Natural killer cell (primary cell): ENCODE results near the gene FAXDC2. TPM values are rescaled to one million over a fixed set of nuclear protein-coding genes. Genes with fewer than 3 reads are reported as not detected.

Source experiments
- ATAC-seq, 3 donors: fragments of 150-1000 bp in 2 of 3; fragments of 200-7000 bp in 1 of 3; cut with Tn5 transposase; 1 replicate in 1 of 3; 2 replicates in 2 of 3; pipeline ENCODE4 v1.10.0; 2021; ENCODE audit warnings: mild to moderate bottlenecking in 2 of 3, moderate library complexity in 2 of 3
- DNase-seq, 2 donors: peaks; one replicate each; pipeline versions ENCODE4 v3.0.0 to v3.0.0-alpha.2; 2013 to 2021; ENCODE audit warnings: mixed read lengths in 1 of 2
- H3K27ac ChIP-seq: one replicate; pipeline ENCODE4 v1.5.1; 2013; ENCODE audit warnings: mild to moderate bottlenecking, low read length
- H3K27me3 ChIP-seq: one replicate; pipeline ENCODE4 v1.6.1; 2013; ENCODE audit warnings: low read length; ENCODE audit not compliant: control insufficient read depth, insufficient read depth
- H3K36me3 ChIP-seq: one replicate; pipeline ENCODE4 v1.6.1; 2013; ENCODE audit warnings: low read length; ENCODE audit not compliant: control insufficient read depth, insufficient read depth
- H3K4me1 ChIP-seq: one replicate; pipeline ENCODE4 v1.6.1; 2013; ENCODE audit warnings: low read length; ENCODE audit not compliant: control insufficient read depth, insufficient read depth
- H3K4me3 ChIP-seq: one replicate; pipeline ENCODE4 v1.5.1; 2013; ENCODE audit warnings: low read length
- H3K9me3 ChIP-seq: one replicate; pipeline ENCODE4 v1.6.1; 2013; ENCODE audit warnings: low read length; ENCODE audit not compliant: control insufficient read depth, insufficient read depth
- H3K27ac Mint-ChIP-seq, 2 donors: one replicate each; pipeline ENCODE4 v1.8.0; 2022; ENCODE audit warnings: mild to moderate bottlenecking in 2 of 2, mixed read lengths in 2 of 2, moderate library complexity in 1 of 2
- H3K27me3 Mint-ChIP-seq, 2 donors: one replicate each; pipeline ENCODE4 v1.8.0; 2022; ENCODE audit warnings: low read depth in 2 of 2, mixed read lengths in 2 of 2
- H3K36me3 Mint-ChIP-seq: one replicate; pipeline ENCODE4 v1.8.0; 2022; ENCODE audit warnings: mixed read lengths
- H3K4me1 Mint-ChIP-seq, 2 donors: one replicate each; pipeline ENCODE4 v1.8.0; 2022; ENCODE audit warnings: mixed read lengths in 2 of 2
- H3K4me3 Mint-ChIP-seq: one replicate; pipeline ENCODE4 v1.8.0; 2022; ENCODE audit warnings: mild to moderate bottlenecking, moderate library complexity, mixed read lengths
- H3K9me3 Mint-ChIP-seq, 2 donors: one replicate each; pipeline ENCODE4 v1.8.0; 2022; ENCODE audit warnings: mixed read lengths in 2 of 2
- CTCF ChIP-seq: fragments of 200-600 bp; IDR thresholded peaks from one replicate; pipeline ENCODE4 v1.8.0; 2022; ENCODE audit warnings: antibody characterized with exemption
- WGBS: methylation state at CpG from one replicate; pipeline ENCODE4 v1.1.7; 2013; ENCODE audit warnings: missing lambda C conversion rate; ENCODE audit not compliant: insufficient coverage; 5-methylcytosine and 5-hydroxymethylcytosine counted together
- intact Hi-C: fragments of 100-400 bp; cut with micrococcal nuclease; formaldehyde crosslinking; loops from one replicate; pipeline ENCODE4 v1.14.2; 2022
- total RNA-seq, 4 donors: library from RNA; stranded (reverse); fragments of 120-200 nt in 1 of 4; gene quantifications; one replicate each; pipeline versions ENCODE4 v1.2.3 to v1.2.4, GENCODE V29; 2013 to 2022

The FAXDC2 gene
- total RNA-seq, 3 donors from 2014 or later (not counting 1 experiment from before 2014, with no cell fraction given): 0.48 to 2.9 (median 1.4) TPM

GRCh38 chr5:154881986-154882385 is 31.6 kb upstream of the FAXDC2 start:
- Histone ChIP-seq H3K9me3 (peaks cover 17% of the 10 kb centered on the region), H3K27ac (no peak overlapping the region), H3K27me3 (no peaks in the 10 kb centered on the region), H3K36me3 (peaks cover 13% of the 10 kb centered on the region), H3K4me3 (no peak overlapping the region), H3K4me1 (no peaks in the 10 kb centered on the region)
- intact Hi-C loops: no loop called here
- Mint-ChIP-seq H3K9me3 (peaks cover 0 to 8% of the 10 kb centered on the region in 2 donors), H3K27me3 (no peaks in the 10 kb centered on the region), H3K27ac (no peak overlapping the region), H3K4me1 (no peaks in the 10 kb centered on the region), H3K4me3 (no peak overlapping the region), H3K36me3 (peaks cover 46% of the 10 kb centered on the region)
- WGBS: 90% methylated on average over 3 of the region's 4 CpGs
- ATAC-seq (no peak), DNase-seq (no peak)
- no peak for TF ChIP-seq CTCF

- no peak for DNase-seq
- peaks cover 39% of the 10 kb centered on the region for H3K36me3 Mint-ChIP-seq
- Histone ChIP-seq H3K4me1 (no peaks in the 10 kb centered on the region), H3K4me3 (no peak overlapping the region), H3K36me3 (peaks cover 31% of the 10 kb centered on the region), H3K27me3 (no peaks in the 10 kb centered on the region), H3K9me3 (peaks cover 8% of the 10 kb centered on the region), H3K27ac (no peak overlapping the region)
- no peak overlapping the region for H3K4me3 Mint-ChIP-seq
- no peaks in the 10 kb centered on the region for H3K4me1 Mint-ChIP-seq
- intact Hi-C loops: no loop called here
- H3K27ac Mint-ChIP-seq: no peak overlapping the region
- H3K27me3 Mint-ChIP-seq: no peaks in the 10 kb centered on the region
- WGBS: over 99% methylated on average over 14 of the region's 14 CpGs
- TF ChIP-seq CTCF: no peak
- ATAC-seq: no peak
- H3K9me3 Mint-ChIP-seq: peaks cover 0 to 3% of the 10 kb centered on the region in 2 donors
These were observed 28.4 kb upstream of the FAXDC2 start for GRCh38 chr5:154878642-154879335.

- Histone ChIP-seq H3K27me3 (no peaks in the 10 kb centered on the region), H3K4me1 (no peaks in the 10 kb centered on the region), H3K36me3 (peaks cover 57% of the 10 kb centered on the region), H3K27ac (no peak overlapping the region), H3K4me3 (no peak overlapping the region), H3K9me3 (peaks cover 4% of the 10 kb centered on the region)
- no peaks in the 10 kb centered on the region for H3K9me3 Mint-ChIP-seq
- WGBS: 100% methylated on average over 3 of the region's 5 CpGs
- intact Hi-C loops: no loop called here
- no peak overlapping the region for H3K4me3 Mint-ChIP-seq
- DNase-seq: no peak
- H3K4me1 Mint-ChIP-seq: peaks cover 0 to 5% of the 10 kb centered on the region in 2 donors
- ATAC-seq: no peak
- H3K36me3 Mint-ChIP-seq: peaks cover 49% of the 10 kb centered on the region
- no peak overlapping the region for H3K27ac Mint-ChIP-seq
- no peak for TF ChIP-seq CTCF
- no peaks in the 10 kb centered on the region for H3K27me3 Mint-ChIP-seq
These were observed 23.5 kb upstream of the FAXDC2 start for GRCh38 chr5:154873791-154874331.

- no peak overlapping the region for H3K27ac Mint-ChIP-seq
- DNase-seq (no peak), ATAC-seq (no peak)
- H3K9me3 ChIP-seq: no peaks in the 10 kb centered on the region
- intact Hi-C loops: no loop called here
- H3K4me3 Mint-ChIP-seq: no peak overlapping the region
- WGBS: 96% methylated on average over 3 of the region's 4 CpGs
- no peaks in the 10 kb centered on the region for H3K27me3 ChIP-seq
- no peaks in the 10 kb centered on the region for H3K27me3 Mint-ChIP-seq
- TF ChIP-seq CTCF: no peak
- peaks cover 63% of the 10 kb centered on the region for H3K36me3 ChIP-seq
- peaks cover 5% of the 10 kb centered on the region in 2 donors for H3K4me1 Mint-ChIP-seq
- H3K4me1 ChIP-seq: no peaks in the 10 kb centered on the region
- no peaks in the 10 kb centered on the region for H3K9me3 Mint-ChIP-seq
- H3K27ac ChIP-seq: no peak overlapping the region
- H3K36me3 Mint-ChIP-seq: peaks cover 43% of the 10 kb centered on the region
- H3K4me3 ChIP-seq: no peak overlapping the region
These were observed 21.3 kb upstream of the FAXDC2 start for GRCh38 chr5:154871734-154872133.
